ENCODE results near the gene CLCN4.

- TF ChIP-seq POLR2A (IDR thresholded peaks at IDR 0.05) (no peak), CTCF (IDR thresholded peaks at IDR 0.05) (no peak)
Measured at GRCh38 chrX:10195425-10195824, 38.6 kb downstream of the CLCN4 start.

All from tibial nerve (tissue), 3 donors.